HG02571 (cell line): ENCODE data around the gene CAMK1D.

Experiments
- ATAC-seq: cut with Tn5 transposase; IDR thresholded peaks from one replicate; pipeline ENCODE4 v1.9.1; 2021; ENCODE audit warnings: mild to moderate bottlenecking, moderate library complexity; ENCODE audit not compliant: unreplicated experiment

The CAMK1D gene

GRCh38 chr10:12615296-12616220, 266.2 kb downstream of the CAMK1D start:
- ATAC-seq, result no peak

GRCh38 chr10:12617191-12618175, 268.1 kb downstream of the CAMK1D start:
- no peak for ATAC-seq

GRCh38 chr10:12622016-12622415, 272.7 kb downstream of the CAMK1D start:
- ATAC-seq, result no peak

- ATAC-seq, result no peak
Observed at GRCh38 chr10:12622691-12623090, 273.3 kb downstream of the CAMK1D start.

- no peak for ATAC-seq
Observed at GRCh38 chr10:12625393-12626023, 276.2 kb downstream of the CAMK1D start.

GRCh38 chr10:12628153-12628552, 278.8 kb downstream of the CAMK1D start:
- ATAC-seq, result no peak

GRCh38 chr10:12628964-12629766, 279.8 kb downstream of the CAMK1D start:
- no peak for ATAC-seq

- no peak for ATAC-seq
Observed at GRCh38 chr10:12629767-12630165, 280.4 kb downstream of the CAMK1D start.

- ATAC-seq, result no peak
Observed at GRCh38 chr10:12631216-12631615, 281.9 kb downstream of the CAMK1D start.

GRCh38 chr10:12631787-12632562, 282.6 kb downstream of the CAMK1D start:
- no peak for ATAC-seq

GRCh38 chr10:12633776-12634620, 284.7 kb downstream of the CAMK1D start:
- ATAC-seq, result no peak

GRCh38 chr10:12634621-12634931, 285.2 kb downstream of the CAMK1D start:
- no peak for ATAC-seq

- ATAC-seq, result no peak
Observed at GRCh38 chr10:12635127-12635541, 285.8 kb downstream of the CAMK1D start.

GRCh38 chr10:12636571-12636970, 287.2 kb downstream of the CAMK1D start:
- ATAC-seq, result no peak

GRCh38 chr10:12637649-12638048, 288.3 kb downstream of the CAMK1D start:
- ATAC-seq, result no peak

GRCh38 chr10:12638103-12638502, 288.8 kb downstream of the CAMK1D start:
- ATAC-seq, result no peak

GRCh38 chr10:12638781-12639180, 289.4 kb downstream of the CAMK1D start:
- no peak for ATAC-seq
